ENCODE measurements around the gene RBM43. TPM values are rescaled to one million over a fixed set of nuclear protein-coding genes. Genes with fewer than 3 reads are reported as not detected.

The RBM43 gene
- total RNA-seq, 4 donors from 2014 or later: 6.9 to 13.6 (median 13.2) TPM

- Histone ChIP-seq H3K27me3 (no peaks in the 10 kb centered on the region), H3K36me3 (no peaks in the 10 kb centered on the region), H3K27ac (no peak overlapping the region), H3K9me3 (no peaks in the 10 kb centered on the region), H3K4me1 (peaks cover 0 to 34% (median 6%) of the 10 kb centered on the region in 4 donors), H3K4me3 (no peak overlapping the region)
- TF ChIP-seq CTCF (IDR thresholded peaks at IDR 0.05) (no peak), POLR2A (IDR thresholded peaks at IDR 0.05) (no peak), EP300 (IDR thresholded peaks at IDR 0.05) (no peak)
- DNase-seq (ENCODE audit: low spot score in 2 of 2): no peak
These were observed 29.6 kb upstream of the RBM43 start for GRCh38 chr2:151291224-151291623.

- DNase-seq (ENCODE audit: low spot score in 2 of 2): peak; percentile 25 to 61
- no peaks in the 10 kb centered on the region for H3K9me3 ChIP-seq
- H3K36me3 ChIP-seq: no peaks in the 10 kb centered on the region
- peak overlapping the region; percentile 81 to 99 (median 98) for H3K27ac ChIP-seq
- peaks cover 0 to 37% (median 6%) of the 10 kb centered on the region in 4 donors for H3K4me1 ChIP-seq
- TF ChIP-seq POLR2A (IDR thresholded peaks at IDR 0.05): no peak
- no peak for TF ChIP-seq EP300 (IDR thresholded peaks at IDR 0.05)
- TF ChIP-seq CTCF (IDR thresholded peaks at IDR 0.05): no peak
- no peaks in the 10 kb centered on the region for H3K27me3 ChIP-seq
- peak overlapping the region; percentile 60 to 89 (median 85) for H3K4me3 ChIP-seq
- 17 to 19% methylated on average over 9 of the region's 9 CpGs for WGBS, 2 donors
These were observed 28.6 kb upstream of the RBM43 start for GRCh38 chr2:151289972-151290866.

GRCh38 chr2:151287513-151288250, 26.0 kb upstream of the RBM43 start:
- 83 to 90% methylated on average over 5 of the region's 5 CpGs for WGBS, 2 donors
- no peak for DNase-seq (ENCODE audit: low spot score in 2 of 2)
- Histone ChIP-seq H3K4me3 (peak overlapping the region in 1 of 4 donors; percentile 88), H3K36me3 (peaks cover 0 to under 1% (median 0%) of the 10 kb centered on the region in 3 donors), H3K9me3 (no peaks in the 10 kb centered on the region), H3K27ac (peak overlapping the region in 2 of 4 donors; percentile 28 to 98), H3K4me1 (peaks cover 0 to 37% (median 6%) of the 10 kb centered on the region in 4 donors), H3K27me3 (no peaks in the 10 kb centered on the region)
- TF ChIP-seq POLR2A (IDR thresholded peaks at IDR 0.05) (no peak), EP300 (IDR thresholded peaks at IDR 0.05) (no peak), CTCF (IDR thresholded peaks at IDR 0.05) (no peak)

- TF ChIP-seq POLR2A (IDR thresholded peaks at IDR 0.05) (no peak), CTCF (IDR thresholded peaks at IDR 0.05) (no peak), EP300 (IDR thresholded peaks at IDR 0.05) (no peak)
- H3K4me3 ChIP-seq: no peak overlapping the region
- no peaks in the 10 kb centered on the region for H3K27me3 ChIP-seq
- DNase-seq (ENCODE audit: low spot score in 2 of 2): no peak
- 78 to 81% methylated on average over 4 of the region's 4 CpGs for WGBS, 2 donors
- peaks cover 0 to 44% (median 0%) of the 10 kb centered on the region in 3 donors for H3K36me3 ChIP-seq
- peaks cover 0 to 13% (median under 1%) of the 10 kb centered on the region in 4 donors for H3K4me1 ChIP-seq
- no peak overlapping the region for H3K27ac ChIP-seq
- no peaks in the 10 kb centered on the region for H3K9me3 ChIP-seq
These were observed 20.7 kb upstream of the RBM43 start for GRCh38 chr2:151282401-151282800.

- Histone ChIP-seq H3K36me3 (peaks cover 0 to 65% (median 0%) of the 10 kb centered on the region in 3 donors), H3K4me1 (no peaks in the 10 kb centered on the region), H3K27me3 (no peaks in the 10 kb centered on the region), H3K9me3 (no peaks in the 10 kb centered on the region), H3K27ac (no peak overlapping the region), H3K4me3 (no peak overlapping the region)
- 44 to 73% methylated on average over 4 of the region's 4 CpGs for WGBS, 2 donors
- TF ChIP-seq EP300 (IDR thresholded peaks at IDR 0.05) (no peak), CTCF (IDR thresholded peaks at IDR 0.05) (no peak), POLR2A (IDR thresholded peaks at IDR 0.05) (no peak)
- DNase-seq (ENCODE audit: low spot score in 2 of 2): no peak
These were observed 18.6 kb upstream of the RBM43 start for GRCh38 chr2:151280271-151280670.
